MM.1S (cell line): ENCODE data around the gene NPEPL1.

Experiments
- DNase-seq: peaks from one replicate; pipeline ENCODE4 v3.0.0-alpha.2; 2015
- H2AFZ ChIP-seq: fragments of 300-600 bp; sonication (generic); 2 replicates; pipeline ENCODE4 v1.6.0; 2016; ENCODE audit warnings: antibody characterized with exemption, low read length
- H3F3A ChIP-seq: fragments of 300-600 bp; sonication (generic); 2 replicates; pipeline ENCODE4 v1.6.1; 2016; ENCODE audit warnings: mild to moderate bottlenecking, antibody characterized with exemption, low read length, moderate library complexity, mixed read lengths; ENCODE audit not compliant: insufficient read depth
- H3K27ac ChIP-seq: fragments of 300-600 bp; sonication (generic); 2 replicates; pipeline ENCODE4 v1.5.1; 2016; ENCODE audit warnings: mild to moderate bottlenecking, low read length
- H3K27me3 ChIP-seq: fragments of 300-600 bp; sonication (generic); replicated peaks from 2 replicates; pipeline ENCODE4 v1.6.0; 2016; ENCODE audit warnings: low read length; ENCODE audit not compliant: insufficient read depth
- H3K36me3 ChIP-seq: fragments of 300-600 bp; sonication (generic); replicated peaks from 2 replicates; pipeline ENCODE4 v1.6.1; 2016; ENCODE audit warnings: mild to moderate bottlenecking, low read length, mixed read lengths; ENCODE audit not compliant: insufficient read depth
- H3K4me1 ChIP-seq: fragments of 300-600 bp; sonication (generic); 2 replicates; pipeline ENCODE4 v1.6.1; 2016; ENCODE audit warnings: low read length, mixed read lengths
- H3K4me2 ChIP-seq: fragments of 300-600 bp; sonication (generic); 2 replicates; pipeline ENCODE4 v1.6.0; 2016; ENCODE audit warnings: low read depth, low read length
- H3K4me3 ChIP-seq: fragments of 300-600 bp; sonication (generic); 2 replicates; pipeline ENCODE4 v1.5.1; 2016; ENCODE audit warnings: low read length, mixed read lengths
- H3K79me2 ChIP-seq: fragments of 300-600 bp; sonication (generic); 2 replicates; pipeline ENCODE4 v1.6.1; 2016; ENCODE audit warnings: mixed run types, low read length, mixed read lengths
- H3K9ac ChIP-seq: fragments of 300-600 bp; sonication (generic); 2 replicates; pipeline ENCODE4 v1.6.1; 2016; ENCODE audit warnings: low read length, mixed read lengths
- H3K9me2 ChIP-seq: fragments of 300-600 bp; sonication (generic); replicated peaks from 2 replicates; pipeline ENCODE4 v1.6.1; 2016; ENCODE audit warnings: mild to moderate bottlenecking, low read length, mixed read lengths; ENCODE audit not compliant: insufficient read depth
- H3K9me3 ChIP-seq: fragments of 300-600 bp; sonication (generic); replicated peaks from 2 replicates; pipeline ENCODE4 v1.6.1; 2016; ENCODE audit warnings: mild to moderate bottlenecking, low read length, mixed read lengths; ENCODE audit not compliant: insufficient read depth
- H4K20me1 ChIP-seq: fragments of 300-600 bp; sonication (generic); 2 replicates; pipeline ENCODE4 v1.6.1; 2016; ENCODE audit warnings: mild to moderate bottlenecking, low read length, moderate library complexity, mixed read lengths; ENCODE audit not compliant: insufficient read depth
- EZH2 ChIP-seq: fragments of 300-600 bp; sonication (generic); optimal IDR thresholded peaks from 2 replicates; pipeline ENCODE3; 2017; ENCODE audit warnings: low read depth, mild to moderate bottlenecking, antibody characterized with exemption, low read length, mixed read lengths
- EZH2phosphoT487 ChIP-seq: fragments of 300-600 bp; sonication (generic); IDR thresholded peaks from 2 replicates; pipeline ENCODE4 v1.6.1; 2018; ENCODE audit warnings: antibody characterized with exemption, low read length
- TF ChIP-seq, protein P1 (sequence below): fragments of 300-600 bp; sonication (generic); IDR thresholded peaks from 2 replicates; pipeline ENCODE4 v1.5.1; 2016; ENCODE audit warnings: antibody characterized with exemption, low read length, mixed read lengths

The NPEPL1 gene

DNA sequence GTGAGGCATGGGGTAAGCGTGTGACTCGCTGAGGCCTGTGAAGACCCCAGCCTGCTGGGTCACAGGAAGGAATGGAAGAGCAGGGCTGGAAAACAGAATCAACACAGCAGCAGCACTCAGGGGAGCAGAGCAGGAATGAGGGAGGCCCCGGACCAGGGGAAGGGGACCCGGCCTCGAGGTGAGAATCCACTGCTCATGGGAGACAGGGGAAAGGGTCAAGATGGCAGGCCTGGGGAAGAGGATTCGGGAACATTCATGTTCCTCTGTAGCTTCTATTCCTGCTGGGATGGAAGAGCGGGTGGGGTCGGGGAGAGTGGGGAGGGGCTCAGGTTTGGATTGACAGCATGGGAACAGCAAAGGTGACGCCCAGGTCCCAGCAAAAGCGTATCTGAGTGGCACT lies 59.4 kb downstream of the NPEPL1 start:
- Histone ChIP-seq H3K79me2 (no peaks in the 10 kb centered on the region), H3F3A (no peaks in the 10 kb centered on the region), H3K4me2 (no peak overlapping the region), H3K9me2 (no peaks in the 10 kb centered on the region), H3K36me3 (no peaks in the 10 kb centered on the region), H3K27me3 (peaks cover 97% of the 10 kb centered on the region), H4K20me1 (no peaks in the 10 kb centered on the region), H3K27ac (no peak overlapping the region), H3K9me3 (no peaks in the 10 kb centered on the region), H2AFZ (no peak overlapping the region), H3K9ac (no peak overlapping the region), H3K4me3 (no peak overlapping the region), H3K4me1 (no peaks in the 10 kb centered on the region)
- TF ChIP-seq, protein P1, sequence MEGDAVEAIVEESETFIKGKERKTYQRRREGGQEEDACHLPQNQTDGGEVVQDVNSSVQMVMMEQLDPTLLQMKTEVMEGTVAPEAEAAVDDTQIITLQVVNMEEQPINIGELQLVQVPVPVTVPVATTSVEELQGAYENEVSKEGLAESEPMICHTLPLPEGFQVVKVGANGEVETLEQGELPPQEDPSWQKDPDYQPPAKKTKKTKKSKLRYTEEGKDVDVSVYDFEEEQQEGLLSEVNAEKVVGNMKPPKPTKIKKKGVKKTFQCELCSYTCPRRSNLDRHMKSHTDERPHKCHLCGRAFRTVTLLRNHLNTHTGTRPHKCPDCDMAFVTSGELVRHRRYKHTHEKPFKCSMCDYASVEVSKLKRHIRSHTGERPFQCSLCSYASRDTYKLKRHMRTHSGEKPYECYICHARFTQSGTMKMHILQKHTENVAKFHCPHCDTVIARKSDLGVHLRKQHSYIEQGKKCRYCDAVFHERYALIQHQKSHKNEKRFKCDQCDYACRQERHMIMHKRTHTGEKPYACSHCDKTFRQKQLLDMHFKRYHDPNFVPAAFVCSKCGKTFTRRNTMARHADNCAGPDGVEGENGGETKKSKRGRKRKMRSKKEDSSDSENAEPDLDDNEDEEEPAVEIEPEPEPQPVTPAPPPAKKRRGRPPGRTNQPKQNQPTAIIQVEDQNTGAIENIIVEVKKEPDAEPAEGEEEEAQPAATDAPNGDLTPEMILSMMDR, result no peak
- no peak for TF ChIP-seq EZH2phosphoT487
- TF ChIP-seq EZH2, result no peak
- DNase-seq, result no peak

DNA sequence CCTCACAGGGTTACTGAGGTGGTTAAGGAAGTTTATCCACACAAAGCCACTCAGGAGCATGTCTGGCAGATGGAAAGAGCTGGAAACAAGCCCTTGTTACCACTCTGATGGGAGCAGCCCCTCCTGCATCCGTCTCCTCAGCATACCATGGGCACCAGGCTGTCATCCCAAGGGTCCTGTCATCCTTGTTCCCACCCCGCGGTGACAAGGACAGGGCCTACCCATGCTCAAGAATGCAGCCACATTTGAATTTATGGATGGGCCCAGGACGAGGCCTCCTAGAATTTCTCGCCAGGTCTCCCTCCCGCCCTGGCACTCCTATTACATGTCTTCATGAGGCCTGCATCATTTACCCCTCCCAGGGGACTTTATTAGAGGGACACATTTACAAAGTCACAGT lies 60.0 kb downstream of the NPEPL1 start:
- Histone ChIP-seq H3K9me2 (no peaks in the 10 kb centered on the region), H3K27me3 (peaks cover 96% of the 10 kb centered on the region), H2AFZ (no peak overlapping the region), H3K4me1 (no peaks in the 10 kb centered on the region), H3K9ac (no peak overlapping the region), H3F3A (no peaks in the 10 kb centered on the region), H3K4me2 (no peak overlapping the region), H3K9me3 (no peaks in the 10 kb centered on the region), H3K4me3 (no peak overlapping the region), H3K36me3 (no peaks in the 10 kb centered on the region), H4K20me1 (no peaks in the 10 kb centered on the region), H3K27ac (no peak overlapping the region), H3K79me2 (no peaks in the 10 kb centered on the region)
- DNase-seq, result no peak
- TF ChIP-seq EZH2 (no peak), EZH2phosphoT487 (no peak)
- TF ChIP-seq, protein P1, result no peak

DNA sequence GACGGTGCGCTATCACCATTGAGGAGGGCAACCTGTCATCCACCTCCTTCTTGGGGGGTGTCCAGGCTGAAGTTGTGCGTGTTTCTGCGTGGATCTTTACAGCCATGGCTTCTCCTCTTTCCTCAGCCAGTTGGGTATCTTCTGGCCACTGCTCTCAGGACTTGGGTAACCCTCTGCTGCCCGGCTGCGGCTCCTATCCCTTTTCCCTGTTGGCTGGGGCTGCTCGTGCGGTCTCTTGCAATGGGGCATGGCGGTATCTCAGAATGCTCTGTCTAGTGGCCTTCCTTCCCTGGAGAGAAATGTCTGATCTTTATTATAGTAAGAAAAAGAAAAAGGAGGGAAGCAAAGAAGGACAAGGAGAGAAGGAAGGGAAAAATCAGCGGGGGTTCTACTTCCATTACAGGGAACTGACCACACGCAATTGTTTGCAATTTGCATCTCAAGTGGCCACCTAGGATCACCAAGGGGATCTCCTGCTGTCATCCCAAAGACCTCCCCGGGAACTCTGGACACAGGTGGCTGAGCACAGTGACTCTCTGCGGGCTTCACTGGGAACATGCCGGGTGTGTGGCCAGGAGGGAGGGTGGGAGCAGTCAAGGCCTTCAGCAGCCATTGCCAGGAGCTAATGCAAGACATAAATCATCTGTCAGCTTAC lies 60.8 kb downstream of the NPEPL1 start:
- no peak overlapping the region for H3K4me3 ChIP-seq
- H2AFZ ChIP-seq, result no peak overlapping the region
- no peaks in the 10 kb centered on the region for H3F3A ChIP-seq
- H4K20me1 ChIP-seq, result no peaks in the 10 kb centered on the region
- no peak for DNase-seq
- H3K4me2 ChIP-seq, result no peak overlapping the region
- H3K9me2 ChIP-seq, result no peaks in the 10 kb centered on the region
- H3K9ac ChIP-seq, result no peak overlapping the region
- H3K9me3 ChIP-seq, result no peaks in the 10 kb centered on the region
- no peak overlapping the region for H3K27ac ChIP-seq
- no peaks in the 10 kb centered on the region for H3K4me1 ChIP-seq
- TF ChIP-seq, protein P1, result no peak
- TF ChIP-seq EZH2 (no peak), EZH2phosphoT487 (no peak)
- no peaks in the 10 kb centered on the region for H3K36me3 ChIP-seq
- H3K27me3 ChIP-seq, result peaks cover 96% of the 10 kb centered on the region
- H3K79me2 ChIP-seq, result no peaks in the 10 kb centered on the region
